AG04450 (cell line): ENCODE results near the gene SLC4A3. TPM values are rescaled to one million over a fixed set of nuclear protein-coding genes. Genes with fewer than 3 reads are reported as not detected.

Experiments used
- CTCF ChIA-PET: fragments of 300-600, 350-600 bp; formaldehyde crosslinking; extraction: SDS; loops from one replicate; lab custom pipeline; 2022; ENCODE audit warnings: antibody characterized with exemption, inconsistent platforms; lab: Charles Lee
- POLR2A ChIA-PET: fragments of 350-600 bp; formaldehyde crosslinking; extraction: SDS; loops from one replicate; lab custom pipeline; 2021; ENCODE audit warnings: antibody characterized with exemption, inconsistent platforms; lab: Yijun Ruan, JAX
- DNase-seq: peaks from one replicate; pipeline ENCODE4 v3.0.0-alpha.2; 2011; ENCODE audit warnings: low read depth, low spot score
- H3K27ac ChIP-seq: one replicate; pipeline ENCODE4 v1.5.1; 2012; ENCODE audit warnings: low read depth, low read length, control low read depth
- H3K27me3 ChIP-seq: one replicate; pipeline ENCODE4 v1.6.0; 2012; ENCODE audit warnings: low read length; ENCODE audit not compliant: control insufficient read depth, insufficient read depth
- H3K4me3 ChIP-seq: 2 replicates; pipeline ENCODE4 v1.5.1; 2011; ENCODE audit warnings: mild to moderate bottlenecking, low read depth, low read length, control low read depth
- H3K9me3 ChIP-seq: 2 replicates; pipeline ENCODE4 v1.5.1; 2012; ENCODE audit warnings: low read length; ENCODE audit not compliant: control insufficient read depth, insufficient read depth
- CTCF ChIP-seq: IDR thresholded peaks from 2 replicates; pipeline ENCODE4 v1.5.1; 2011; ENCODE audit warnings: low read depth, low read length, control low read depth, inconsistent platforms
- polyA plus RNA-seq: library from polyadenylated mRNA; depleted of rRNA; stranded (reverse); fragments of >200 nt; gene quantifications from 2 replicates; pipeline ENCODE4 v1.2.3, GENCODE V29; 2011

SLC4A3 gene
- polyA plus RNA-seq, 1 experiment: 3.3 TPM

DNA sequence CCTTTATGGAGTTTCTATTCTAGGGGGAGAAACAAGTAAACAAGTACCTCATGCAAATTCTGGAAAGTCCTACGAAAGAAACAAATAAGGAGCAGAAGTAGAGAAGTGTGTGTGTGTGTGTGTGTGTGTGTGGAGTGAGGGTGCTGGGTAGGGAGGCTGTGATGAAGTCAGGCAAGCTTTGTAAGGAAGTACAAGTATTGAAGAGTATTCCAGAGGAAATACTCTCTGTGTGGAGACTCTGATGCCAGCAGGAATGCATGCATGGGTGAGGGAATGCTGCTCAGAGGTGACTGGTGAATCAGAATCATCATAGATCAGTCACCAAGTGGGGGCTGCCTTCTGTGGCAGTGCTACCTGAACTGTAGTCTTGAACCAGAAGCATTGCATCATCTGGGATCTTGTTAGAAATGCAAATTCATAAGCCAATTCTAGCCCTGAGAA is 34.5 kb downstream of the SLC4A3 start:
- no peak overlapping the region for H3K4me3 ChIP-seq
- POLR2A ChIA-PET: no interaction called here
- H3K27ac ChIP-seq: peak overlapping the region; percentile 31
- no peak for DNase-seq
- peaks cover 6% of the 10 kb centered on the region for H3K27me3 ChIP-seq
- H3K9me3 ChIP-seq: peaks cover 4% of the 10 kb centered on the region
- no peak for TF ChIP-seq CTCF
- CTCF ChIA-PET: interaction anchor here (1.6 to 2.3 kb wide), 3 partner anchors 9 to 27 kb away, joined by 5 to 12 read pairs (median 5); no protein-coding TSS in a partner anchor

GRCh38 chr2:219662566-219662965 is 35.1 kb downstream of the SLC4A3 start:
- no peak overlapping the region for H3K4me3 ChIP-seq
- no peak for DNase-seq
- peaks cover 4% of the 10 kb centered on the region for H3K9me3 ChIP-seq
- no peak overlapping the region for H3K27ac ChIP-seq
- H3K27me3 ChIP-seq: peaks cover 9% of the 10 kb centered on the region
- POLR2A ChIA-PET: no interaction called here
- CTCF ChIA-PET: interaction anchor here (1.3 to 2.3 kb wide), 3 partner anchors 9 to 133 kb away, joined by 4 to 12 read pairs (median 5); no protein-coding TSS in a partner anchor
- TF ChIP-seq CTCF: no peak

DNA sequence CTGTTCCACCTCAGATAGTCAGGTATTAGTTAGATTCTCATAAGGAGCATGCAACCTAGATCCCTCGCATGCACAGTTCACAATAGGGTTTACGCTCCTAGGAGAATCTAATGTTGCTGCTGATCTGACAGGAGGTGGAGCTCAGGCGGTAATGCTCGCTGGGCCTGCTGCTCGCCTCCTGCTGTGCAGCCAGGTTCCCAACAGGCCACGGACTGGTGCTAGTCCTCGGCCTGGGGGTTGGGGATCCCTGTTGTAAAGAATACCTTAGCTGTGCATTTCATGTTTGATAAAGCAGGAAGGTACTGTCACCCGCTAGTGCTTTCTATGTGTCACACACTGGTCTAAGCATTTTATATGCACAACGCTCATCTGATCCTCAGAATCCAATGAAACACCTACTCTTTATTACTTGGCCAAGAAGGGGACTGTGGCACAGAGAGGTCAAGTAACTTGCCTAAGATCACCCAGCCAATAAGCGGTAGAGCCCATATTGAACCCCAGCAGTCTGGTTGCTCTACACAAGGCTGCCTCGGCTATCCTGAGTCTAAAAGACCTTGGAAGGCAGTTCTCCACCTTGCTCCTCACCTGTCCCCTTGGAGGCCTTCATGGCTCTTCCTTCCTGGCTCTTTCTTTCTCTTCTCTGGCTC is 35.8 kb downstream of the SLC4A3 start:
- Histone ChIP-seq H3K27ac (no peak overlapping the region), H3K4me3 (no peak overlapping the region), H3K27me3 (peaks cover 12% of the 10 kb centered on the region), H3K9me3 (peaks cover 4% of the 10 kb centered on the region)
- ChIA-PET CTCF (interaction anchor here (1.3 kb wide), 1 partner anchor 133 kb away, joined by 4 read pairs; no protein-coding TSS in a partner anchor), POLR2A (no interaction called here)
- TF ChIP-seq CTCF: no peak
- no peak for DNase-seq

DNA sequence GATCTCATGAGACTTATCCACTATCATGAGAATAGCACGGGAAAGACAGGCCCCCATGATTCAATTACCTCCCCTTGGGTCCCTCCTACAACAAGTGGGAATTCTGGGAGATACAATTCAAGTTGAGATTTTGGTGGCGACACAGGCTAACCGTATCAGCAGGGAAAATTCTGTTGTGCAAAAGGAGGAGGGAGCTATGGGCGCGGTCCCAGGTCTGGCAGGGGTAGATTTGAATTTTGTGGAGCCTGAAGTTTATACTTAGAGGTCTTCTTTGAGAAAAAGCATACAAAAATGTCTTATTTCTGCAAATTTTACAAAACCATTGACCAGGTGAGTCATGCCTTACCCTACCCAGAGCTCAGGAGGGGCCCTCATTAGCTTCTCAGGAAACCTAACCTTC is 36.6 kb downstream of the SLC4A3 start:
- no peak overlapping the region for H3K27ac ChIP-seq
- POLR2A ChIA-PET: interaction anchor here (1.3 kb wide), 1 partner anchor 11 kb away, joined by 5 read pairs; no protein-coding TSS in a partner anchor
- no peak overlapping the region for H3K4me3 ChIP-seq
- no peak for TF ChIP-seq CTCF
- no peak for DNase-seq
- CTCF ChIA-PET: no interaction called here
- peaks cover 16% of the 10 kb centered on the region for H3K27me3 ChIP-seq
- peaks cover 4% of the 10 kb centered on the region for H3K9me3 ChIP-seq

DNA sequence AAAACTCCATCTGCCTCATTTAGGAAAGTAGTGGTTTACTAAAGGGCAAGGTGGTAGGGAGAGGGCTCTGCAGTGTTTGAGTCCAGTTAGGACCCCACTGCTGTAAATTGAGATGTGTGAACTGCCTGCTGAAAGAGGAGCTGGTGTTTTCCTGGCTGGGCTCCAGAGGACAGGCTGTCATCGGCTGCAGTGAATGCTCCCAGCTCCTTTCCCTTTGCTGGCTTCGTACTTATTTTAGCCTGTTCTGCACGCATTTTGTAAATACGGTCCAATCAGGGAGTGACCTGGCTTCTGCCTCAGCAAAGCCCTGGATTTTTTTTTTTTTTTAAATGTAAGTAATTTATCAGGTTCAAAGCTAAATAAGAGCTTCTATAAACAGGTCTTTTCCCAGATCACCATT is 37.5 kb downstream of the SLC4A3 start:
- ChIA-PET POLR2A (interaction anchor here (1.3 kb wide), 1 partner anchor 12 kb away, joined by 5 read pairs; no protein-coding TSS in a partner anchor), CTCF (no interaction called here)
- no peak for DNase-seq

More for the DNA sequence above, 37.5 kb downstream of the SLC4A3 start:
- Histone ChIP-seq H3K27me3 (peaks cover 22% of the 10 kb centered on the region), H3K27ac (no peak overlapping the region), H3K9me3 (peaks cover 4% of the 10 kb centered on the region), H3K4me3 (no peak overlapping the region)
- no peak for TF ChIP-seq CTCF
